ENCODE data around the gene RGCC. TPM values are rescaled to one million over a fixed set of nuclear protein-coding genes. Genes with fewer than 3 reads are reported as not detected.

The RGCC gene
- polyA plus RNA-seq, 1 donor from 2014 or later = not detected

DNA sequence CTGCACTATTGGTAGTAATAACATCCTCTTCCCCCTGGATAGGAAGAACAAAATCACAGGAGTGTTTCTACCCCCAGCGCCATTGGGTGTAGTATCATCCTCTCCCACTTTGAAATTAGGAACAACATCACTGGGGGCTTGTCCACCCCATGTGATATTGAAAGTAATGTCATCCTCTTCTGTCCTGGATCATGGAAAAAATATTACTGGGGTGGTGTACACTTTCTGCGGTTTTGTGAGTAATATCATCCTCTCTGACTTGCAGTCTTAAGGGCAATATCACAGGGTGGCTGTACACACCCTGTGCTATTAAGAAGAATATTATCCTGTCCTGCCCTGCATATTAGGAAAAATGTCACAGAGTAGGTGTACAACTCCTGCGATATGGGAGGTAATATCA, 4.9 kb upstream of the RGCC start:
- no peaks in the 10 kb centered on the region for H3K9me3 ChIP-seq (ENCODE audit: low read length)
- no peak for TF ChIP-seq EP300 (conservative IDR thresholded peaks at IDR 0.05; ENCODE audit: poor library complexity, severe bottlenecking)
- TF ChIP-seq, protein P1, sequence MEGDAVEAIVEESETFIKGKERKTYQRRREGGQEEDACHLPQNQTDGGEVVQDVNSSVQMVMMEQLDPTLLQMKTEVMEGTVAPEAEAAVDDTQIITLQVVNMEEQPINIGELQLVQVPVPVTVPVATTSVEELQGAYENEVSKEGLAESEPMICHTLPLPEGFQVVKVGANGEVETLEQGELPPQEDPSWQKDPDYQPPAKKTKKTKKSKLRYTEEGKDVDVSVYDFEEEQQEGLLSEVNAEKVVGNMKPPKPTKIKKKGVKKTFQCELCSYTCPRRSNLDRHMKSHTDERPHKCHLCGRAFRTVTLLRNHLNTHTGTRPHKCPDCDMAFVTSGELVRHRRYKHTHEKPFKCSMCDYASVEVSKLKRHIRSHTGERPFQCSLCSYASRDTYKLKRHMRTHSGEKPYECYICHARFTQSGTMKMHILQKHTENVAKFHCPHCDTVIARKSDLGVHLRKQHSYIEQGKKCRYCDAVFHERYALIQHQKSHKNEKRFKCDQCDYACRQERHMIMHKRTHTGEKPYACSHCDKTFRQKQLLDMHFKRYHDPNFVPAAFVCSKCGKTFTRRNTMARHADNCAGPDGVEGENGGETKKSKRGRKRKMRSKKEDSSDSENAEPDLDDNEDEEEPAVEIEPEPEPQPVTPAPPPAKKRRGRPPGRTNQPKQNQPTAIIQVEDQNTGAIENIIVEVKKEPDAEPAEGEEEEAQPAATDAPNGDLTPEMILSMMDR (IDR thresholded peaks at IDR 0.05; ENCODE audit: poor library complexity, severe bottlenecking) = no peak
- no peak for TF ChIP-seq MXI1 (conservative IDR thresholded peaks at IDR 0.05; ENCODE audit: poor library complexity, severe bottlenecking)
- TF ChIP-seq EZH2 (IDR thresholded peaks at IDR 0.05; ENCODE audit: borderline replicate concordance, insufficient read depth, low read length, poor library complexity, severe bottlenecking) = no peak
- no peak for TF ChIP-seq POLR2AphosphoS5 (IDR thresholded peaks at IDR 0.05)
- TF ChIP-seq, protein P2, sequence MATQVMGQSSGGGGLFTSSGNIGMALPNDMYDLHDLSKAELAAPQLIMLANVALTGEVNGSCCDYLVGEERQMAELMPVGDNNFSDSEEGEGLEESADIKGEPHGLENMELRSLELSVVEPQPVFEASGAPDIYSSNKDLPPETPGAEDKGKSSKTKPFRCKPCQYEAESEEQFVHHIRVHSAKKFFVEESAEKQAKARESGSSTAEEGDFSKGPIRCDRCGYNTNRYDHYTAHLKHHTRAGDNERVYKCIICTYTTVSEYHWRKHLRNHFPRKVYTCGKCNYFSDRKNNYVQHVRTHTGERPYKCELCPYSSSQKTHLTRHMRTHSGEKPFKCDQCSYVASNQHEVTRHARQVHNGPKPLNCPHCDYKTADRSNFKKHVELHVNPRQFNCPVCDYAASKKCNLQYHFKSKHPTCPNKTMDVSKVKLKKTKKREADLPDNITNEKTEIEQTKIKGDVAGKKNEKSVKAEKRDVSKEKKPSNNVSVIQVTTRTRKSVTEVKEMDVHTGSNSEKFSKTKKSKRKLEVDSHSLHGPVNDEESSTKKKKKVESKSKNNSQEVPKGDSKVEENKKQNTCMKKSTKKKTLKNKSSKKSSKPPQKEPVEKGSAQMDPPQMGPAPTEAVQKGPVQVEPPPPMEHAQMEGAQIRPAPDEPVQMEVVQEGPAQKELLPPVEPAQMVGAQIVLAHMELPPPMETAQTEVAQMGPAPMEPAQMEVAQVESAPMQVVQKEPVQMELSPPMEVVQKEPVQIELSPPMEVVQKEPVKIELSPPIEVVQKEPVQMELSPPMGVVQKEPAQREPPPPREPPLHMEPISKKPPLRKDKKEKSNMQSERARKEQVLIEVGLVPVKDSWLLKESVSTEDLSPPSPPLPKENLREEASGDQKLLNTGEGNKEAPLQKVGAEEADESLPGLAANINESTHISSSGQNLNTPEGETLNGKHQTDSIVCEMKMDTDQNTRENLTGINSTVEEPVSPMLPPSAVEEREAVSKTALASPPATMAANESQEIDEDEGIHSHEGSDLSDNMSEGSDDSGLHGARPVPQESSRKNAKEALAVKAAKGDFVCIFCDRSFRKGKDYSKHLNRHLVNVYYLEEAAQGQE (IDR thresholded peaks at IDR 0.05; ENCODE audit: borderline replicate concordance) = no peak
- no peak overlapping the region for H2AFZ ChIP-seq (ENCODE audit: low read depth, low read length)
- H3K9me2 ChIP-seq (ENCODE audit: insufficient read depth, low read length) = no peaks in the 10 kb centered on the region
- H3K9ac ChIP-seq (ENCODE audit: low read length) = no peak overlapping the region
- no peaks in the 10 kb centered on the region for H3F3A ChIP-seq (ENCODE audit: insufficient read depth, low read length, poor library complexity, severe bottlenecking)
- H3K36me3 ChIP-seq (ENCODE audit: insufficient read depth, low read length) = no peaks in the 10 kb centered on the region
- no peaks in the 10 kb centered on the region for H3K79me2 ChIP-seq (replicated peaks; ENCODE audit: insufficient read depth, low read length)
- H3K4me2 ChIP-seq (ENCODE audit: low read length) = no peak overlapping the region
- no peaks in the 10 kb centered on the region for H4K20me1 ChIP-seq (ENCODE audit: insufficient read depth)
- no peak overlapping the region for H3K27ac ChIP-seq (ENCODE audit: low read length)
- H3K27me3 ChIP-seq (ENCODE audit: insufficient read depth, low read depth, low read length) = peaks cover 33% of the 10 kb centered on the region
- no peak overlapping the region for H3K4me3 ChIP-seq (ENCODE audit: low read length)

DNA sequence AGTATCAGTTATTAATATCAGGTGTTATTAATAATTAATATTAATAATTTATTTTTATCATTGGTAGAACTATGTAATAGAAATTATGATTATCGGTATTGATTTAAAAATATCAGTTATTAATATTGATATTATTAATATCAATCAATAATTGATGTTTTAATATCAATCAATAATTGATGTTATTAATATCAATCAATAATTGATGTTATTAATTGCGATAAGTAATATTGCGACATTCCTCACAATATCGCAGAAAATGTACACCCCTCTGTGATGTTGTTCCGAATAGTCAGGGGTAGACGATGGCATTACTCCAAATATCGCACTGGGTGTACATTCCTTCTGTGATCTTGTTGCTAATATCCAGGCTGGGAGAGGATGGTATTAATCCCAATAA, 3.7 kb upstream of the RGCC start:
- TF ChIP-seq TAF1 (IDR thresholded peaks at IDR 0.05; ENCODE audit: low read depth) = no peak
- no peak for TF ChIP-seq EP300 (conservative IDR thresholded peaks at IDR 0.05; ENCODE audit: poor library complexity, severe bottlenecking)
- no peak for TF ChIP-seq MXI1 (conservative IDR thresholded peaks at IDR 0.05; ENCODE audit: poor library complexity, severe bottlenecking)
- TF ChIP-seq, protein P1 (IDR thresholded peaks at IDR 0.05; ENCODE audit: poor library complexity, severe bottlenecking) = no peak
- TF ChIP-seq EZH2 (IDR thresholded peaks at IDR 0.05; ENCODE audit: borderline replicate concordance, insufficient read depth, low read length, poor library complexity, severe bottlenecking) = no peak
- no peak for TF ChIP-seq RAD21 (conservative IDR thresholded peaks at IDR 0.05)
- no peak for TF ChIP-seq SMC3 (conservative IDR thresholded peaks at IDR 0.05; ENCODE audit: poor library complexity)
- TF ChIP-seq, protein P2 (IDR thresholded peaks at IDR 0.05; ENCODE audit: borderline replicate concordance) = no peak
- TF ChIP-seq POLR2AphosphoS5 (IDR thresholded peaks at IDR 0.05) = no peak
- H3K27ac ChIP-seq (ENCODE audit: low read length) = no peak overlapping the region
- no peak overlapping the region for H2AFZ ChIP-seq (ENCODE audit: low read depth, low read length)
- no peaks in the 10 kb centered on the region for H3K36me3 ChIP-seq (ENCODE audit: insufficient read depth, low read length)
- H3K4me2 ChIP-seq (ENCODE audit: low read length) = no peak overlapping the region
- no peaks in the 10 kb centered on the region for H4K20me1 ChIP-seq (ENCODE audit: insufficient read depth)
- H3K27me3 ChIP-seq (ENCODE audit: insufficient read depth, low read depth, low read length) = peaks cover 45% of the 10 kb centered on the region
- no peak overlapping the region for H3K4me3 ChIP-seq (ENCODE audit: low read length)
- no peak overlapping the region for H3K9ac ChIP-seq (ENCODE audit: low read length)
- H3K9me3 ChIP-seq (ENCODE audit: low read length) = no peaks in the 10 kb centered on the region
- no peaks in the 10 kb centered on the region for H3F3A ChIP-seq (ENCODE audit: insufficient read depth, low read length, poor library complexity, severe bottlenecking)
- H3K79me2 ChIP-seq (replicated peaks; ENCODE audit: insufficient read depth, low read length) = no peaks in the 10 kb centered on the region
- H3K9me2 ChIP-seq (ENCODE audit: insufficient read depth, low read length) = no peaks in the 10 kb centered on the region
